Stimulated activated CD8-positive, alpha-beta memory T cell treated with anti-CD3 and anti-CD28 coated beads, Interleukin-4, amount 100 ng/mL, for 4 hours (primary cell): ENCODE results near the gene PTPRK.

Experiments
- DNase-seq, 2 donors: peaks; one replicate each; pipeline ENCODE4 v3.0.0-alpha.2; 2020; ENCODE audit warnings: low read depth in 2 of 2, low spot score in 1 of 2

PTPRK gene

DNA sequence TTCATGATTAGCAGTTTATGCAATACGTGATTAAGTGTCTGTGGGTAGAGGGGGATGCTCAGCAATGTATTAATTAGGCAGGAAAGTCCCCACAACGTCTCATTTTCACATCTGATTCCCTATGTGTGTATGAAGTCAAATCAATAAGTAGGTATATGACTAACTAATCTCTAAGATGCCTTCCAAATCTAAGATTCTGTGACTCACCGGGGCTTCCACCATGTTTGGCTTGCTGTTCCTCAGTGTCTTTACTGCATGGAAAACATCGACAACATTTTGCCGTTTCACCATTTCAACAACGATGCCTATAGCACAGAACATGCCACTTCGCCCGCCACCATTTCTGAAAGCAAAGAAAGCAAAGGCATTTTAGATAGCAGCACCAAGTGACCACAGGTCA, 547.6 kb downstream of the PTPRK start:
- DNase-seq = no peak

- DNase-seq = no peak
Measured at GRCh38 chr6:127971945-127972391, 548.4 kb downstream of the PTPRK start.

GRCh38 chr6:127971386-127971785, 549.0 kb downstream of the PTPRK start:
- DNase-seq = no peak

DNA sequence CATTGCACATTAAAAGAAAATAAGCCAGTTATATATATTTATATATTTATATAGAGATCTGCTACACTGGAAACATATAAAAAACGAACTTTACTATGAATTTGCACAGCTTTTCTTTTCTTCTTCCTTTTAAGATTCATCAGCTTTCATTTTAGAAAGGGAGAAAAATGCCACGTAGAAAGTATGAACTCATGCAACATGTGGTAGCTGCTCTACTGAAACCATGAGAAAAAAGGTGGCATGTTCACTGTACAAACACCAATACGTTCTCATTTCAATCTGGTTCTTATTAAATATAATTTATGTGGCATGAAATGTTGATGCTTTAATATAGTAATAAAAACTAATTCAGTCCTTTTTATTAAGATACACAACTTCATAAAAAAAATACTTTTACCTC, 550.7 kb downstream of the PTPRK start:
- DNase-seq = no peak

GRCh38 chr6:127968394-127968793, 552.0 kb downstream of the PTPRK start:
- no peak for DNase-seq

DNA sequence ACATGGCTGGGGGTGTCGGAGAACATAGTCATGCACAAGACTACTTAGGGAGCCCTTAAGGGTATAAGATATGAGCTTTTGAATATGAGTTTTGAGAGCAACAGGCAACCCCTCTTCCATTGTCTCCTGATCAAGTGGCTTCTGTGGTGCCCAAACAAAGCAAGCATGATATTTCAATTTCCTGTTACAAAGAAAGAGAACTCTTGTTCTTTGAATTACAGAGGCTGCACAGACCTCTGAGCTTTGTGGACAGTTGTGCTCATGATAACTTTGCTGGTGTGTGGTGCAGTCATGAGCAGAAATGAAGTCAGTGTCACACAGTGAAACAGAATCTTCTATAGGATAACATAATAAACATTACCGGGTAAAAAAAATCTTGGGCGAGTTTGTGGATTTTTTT, 552.7 kb downstream of the PTPRK start:
- DNase-seq = no peak

GRCh38 chr6:127966616-127967015, 553.8 kb downstream of the PTPRK start:
- DNase-seq = no peak

GRCh38 chr6:127963495-127963894, 556.9 kb downstream of the PTPRK start:
- DNase-seq = no peak

DNA sequence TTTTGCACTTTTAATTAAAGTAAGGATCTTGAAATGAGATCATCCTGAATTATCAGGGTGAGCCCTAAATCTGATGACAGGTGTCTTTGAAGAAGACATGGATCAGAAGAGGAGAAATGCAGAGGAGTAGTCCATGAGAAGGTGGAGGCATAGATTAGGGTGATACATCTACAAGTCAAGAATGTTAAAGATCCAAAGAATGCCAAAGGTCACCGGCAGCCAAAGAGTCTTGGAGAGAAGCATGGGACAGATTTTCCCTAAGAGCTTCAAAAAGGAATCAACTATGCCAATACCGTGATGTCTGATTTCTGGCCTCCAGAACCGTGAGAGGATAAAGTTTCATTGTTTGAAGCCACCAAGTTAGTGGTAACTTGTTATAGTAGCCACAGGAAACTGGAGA, 560.5 kb downstream of the PTPRK start:
- no peak for DNase-seq

DNA sequence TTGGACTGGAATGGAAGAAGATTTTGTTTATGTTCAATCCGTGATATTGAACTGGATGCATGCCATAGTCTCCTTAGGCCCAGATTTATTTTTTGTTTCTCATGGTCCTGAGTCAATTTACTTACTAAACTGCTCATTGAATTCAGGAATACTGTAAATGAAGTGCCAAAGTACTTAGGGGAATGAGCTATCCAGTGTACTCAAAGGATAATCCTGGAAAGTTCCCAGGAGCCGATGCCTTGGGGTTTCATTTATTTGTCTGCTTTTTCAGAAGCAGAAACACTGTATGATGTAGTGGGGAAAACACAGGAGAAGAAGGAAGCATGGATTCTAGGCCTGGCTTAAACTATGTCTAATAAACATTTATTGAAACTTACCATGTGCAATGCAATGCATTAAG, 563.4 kb downstream of the PTPRK start:
- DNase-seq = no peak

DNA sequence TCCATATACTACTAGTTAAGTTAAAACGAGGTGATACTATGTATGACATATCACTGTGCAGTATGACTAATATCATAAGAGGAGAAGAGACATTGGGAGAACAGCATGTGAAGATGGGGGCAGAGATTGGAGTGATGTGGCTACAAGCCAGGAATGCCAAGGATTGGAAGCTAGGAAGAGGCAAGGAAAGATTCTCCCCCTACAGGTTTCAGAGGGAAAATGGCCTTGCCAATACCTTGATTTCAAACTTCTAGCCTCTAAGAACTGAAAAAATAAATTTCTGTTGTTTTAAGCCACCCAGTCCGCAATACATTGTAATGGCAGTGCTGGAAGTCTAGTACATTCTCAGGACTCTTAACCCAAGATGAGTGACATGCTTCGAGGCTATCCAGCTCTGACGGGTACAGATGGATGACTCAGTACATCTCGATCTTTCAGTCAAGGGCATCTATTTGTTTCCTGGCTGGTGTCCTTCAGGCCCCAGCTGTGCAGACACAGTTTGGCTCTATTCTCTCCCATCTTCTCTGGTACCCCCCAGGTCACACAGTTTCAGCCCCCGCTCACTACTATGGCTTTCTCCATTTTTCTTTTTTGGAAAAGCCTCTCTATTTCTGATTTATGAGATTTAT, 564.0 kb downstream of the PTPRK start:
- DNase-seq = no peak

DNA sequence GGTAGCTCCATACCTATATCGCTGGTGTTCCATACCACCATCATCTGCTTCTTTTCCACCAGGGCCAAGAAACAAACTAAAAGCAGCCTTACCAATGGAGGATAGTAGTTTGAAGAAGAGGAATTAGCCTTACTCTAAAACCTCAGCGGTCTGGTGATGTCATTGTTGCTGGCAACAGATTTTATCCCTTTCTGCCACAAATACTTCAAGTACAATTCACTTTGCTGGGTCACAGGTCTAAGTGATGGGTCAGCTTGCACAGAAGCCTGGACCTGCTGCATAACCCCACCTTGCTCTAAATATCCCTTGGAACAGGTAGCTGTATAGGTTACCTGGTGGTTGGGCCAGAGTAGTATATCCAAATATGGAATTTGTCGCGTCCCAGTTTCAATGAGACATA, 566.3 kb downstream of the PTPRK start:
- no peak for DNase-seq

- DNase-seq = no peak
Measured at GRCh38 chr6:127952831-127953230, 567.6 kb downstream of the PTPRK start.

- no peak for DNase-seq
Measured at GRCh38 chr6:127952176-127952575, 568.2 kb downstream of the PTPRK start.

DNA sequence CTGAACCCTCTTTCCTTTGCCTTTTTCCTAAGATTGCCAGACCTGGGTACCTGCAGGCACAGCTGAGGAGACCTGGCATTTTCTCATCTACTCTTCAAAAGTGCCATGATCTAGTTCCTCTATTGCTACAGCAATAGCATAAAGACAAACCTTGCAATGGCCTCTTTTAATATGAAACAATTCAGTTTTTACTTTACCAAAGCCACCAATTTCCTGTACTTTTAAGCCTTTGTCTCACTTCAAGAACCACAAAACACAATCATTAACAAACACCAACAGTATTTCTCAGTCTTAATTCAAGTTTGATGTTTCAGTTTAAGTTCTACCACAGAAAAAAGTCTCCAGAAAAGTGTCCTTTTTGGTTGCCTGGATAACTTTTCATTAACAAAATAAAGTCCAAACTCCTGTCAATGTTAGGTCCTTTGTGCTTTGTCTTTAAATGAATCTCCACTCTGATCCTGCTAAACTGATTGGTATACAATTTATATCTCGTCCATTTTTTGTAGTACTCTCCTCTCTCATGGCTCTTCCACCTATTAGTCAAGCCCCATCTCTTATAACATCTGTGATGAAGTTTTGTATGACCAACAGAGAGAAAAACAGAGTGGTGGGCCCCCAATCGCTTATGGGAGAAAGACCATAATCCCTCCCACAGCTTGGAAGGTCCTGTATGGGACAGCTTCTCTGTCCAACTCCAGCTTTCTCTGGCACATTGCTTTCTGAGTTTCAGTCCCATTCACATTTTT, 569.1 kb downstream of the PTPRK start:
- no peak for DNase-seq

GRCh38 chr6:127950566-127951145, 569.7 kb downstream of the PTPRK start:
- DNase-seq = no peak

DNA sequence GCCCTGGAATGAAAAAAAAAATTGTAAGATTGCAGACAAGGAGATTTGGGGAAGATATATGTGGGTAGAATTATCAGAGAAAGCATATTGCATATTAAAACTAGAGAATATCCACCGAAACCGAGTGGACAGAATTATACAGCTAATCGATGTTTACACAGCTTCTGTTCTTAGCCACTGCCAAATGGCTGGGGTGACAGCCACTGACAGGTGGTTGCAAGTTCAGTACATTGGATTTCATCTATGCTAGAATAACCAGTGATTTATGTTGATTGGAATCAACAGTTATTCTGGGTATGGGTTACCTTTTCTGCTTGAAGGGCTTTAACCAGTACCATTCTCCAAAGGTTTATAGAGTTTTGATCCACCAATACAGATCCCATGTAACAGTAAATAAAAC, 571.1 kb downstream of the PTPRK start:
- no peak for DNase-seq

DNA sequence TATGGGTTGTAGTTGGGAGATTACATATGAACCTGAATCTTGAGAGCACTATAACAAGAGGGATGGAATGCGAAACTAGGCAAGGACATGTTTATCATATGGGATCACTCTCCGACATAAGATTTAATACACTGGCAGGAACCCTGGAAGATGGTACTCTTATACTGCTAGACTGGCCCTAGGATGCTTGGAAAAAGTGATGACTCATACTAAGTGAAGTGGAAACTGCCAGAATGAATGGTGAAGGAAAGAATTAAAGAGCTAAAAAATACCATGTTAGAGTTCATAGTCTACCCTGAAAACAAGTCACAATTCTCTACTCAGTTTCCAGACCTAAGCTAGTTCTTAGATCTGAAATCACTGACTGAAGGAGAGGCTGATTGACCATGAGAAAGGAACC, 574.0 kb downstream of the PTPRK start:
- no peak for DNase-seq

DNA sequence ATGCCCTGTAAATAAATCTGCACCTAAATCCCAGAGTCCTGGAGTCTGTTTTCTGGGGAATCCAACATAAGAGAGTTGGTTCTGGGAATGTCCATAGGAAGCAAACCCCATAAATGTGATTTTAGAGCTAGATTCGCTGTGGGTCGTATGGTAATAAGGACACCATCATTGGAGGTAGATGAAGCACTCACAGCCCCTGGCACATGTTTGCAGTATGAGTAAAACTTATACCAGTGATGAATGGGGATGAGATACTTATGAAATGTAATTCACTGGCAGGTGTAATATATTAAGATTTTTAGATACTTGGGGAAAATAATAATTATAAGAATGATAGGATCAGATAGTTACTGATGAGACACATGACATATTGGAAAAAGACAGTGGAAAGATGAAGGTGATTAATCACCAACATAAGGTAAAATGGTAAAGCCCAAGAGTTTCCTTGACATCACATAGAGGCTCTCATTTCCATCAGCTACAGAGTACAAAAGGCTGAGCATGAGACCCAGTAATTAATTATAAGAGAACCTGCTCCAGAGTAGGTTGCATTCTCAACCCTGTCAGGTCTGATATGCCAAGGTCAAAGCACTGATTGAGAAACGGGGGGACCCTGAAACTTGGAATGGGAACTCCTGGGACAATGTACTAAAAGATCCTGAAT, 574.8 kb downstream of the PTPRK start:
- no peak for DNase-seq

DNA sequence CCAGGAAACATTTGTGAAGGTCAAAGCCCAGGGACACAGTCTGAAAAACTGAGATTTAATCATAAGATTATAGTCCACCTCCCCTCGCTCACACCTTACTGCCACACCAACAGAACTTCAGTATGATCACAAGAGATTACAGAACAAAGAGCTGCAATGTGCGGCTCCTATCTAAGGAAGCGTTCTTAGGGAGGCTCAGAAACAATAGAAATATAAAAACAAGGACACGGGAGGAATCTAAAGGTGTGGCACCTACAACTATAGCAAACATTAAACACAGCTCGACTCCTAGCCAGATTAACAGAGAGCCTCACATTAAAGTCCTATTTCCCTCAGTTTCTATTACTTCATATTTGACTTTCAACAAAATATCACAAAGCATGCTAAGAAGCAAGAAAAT, 579.2 kb downstream of the PTPRK start:
- DNase-seq = no peak

DNA sequence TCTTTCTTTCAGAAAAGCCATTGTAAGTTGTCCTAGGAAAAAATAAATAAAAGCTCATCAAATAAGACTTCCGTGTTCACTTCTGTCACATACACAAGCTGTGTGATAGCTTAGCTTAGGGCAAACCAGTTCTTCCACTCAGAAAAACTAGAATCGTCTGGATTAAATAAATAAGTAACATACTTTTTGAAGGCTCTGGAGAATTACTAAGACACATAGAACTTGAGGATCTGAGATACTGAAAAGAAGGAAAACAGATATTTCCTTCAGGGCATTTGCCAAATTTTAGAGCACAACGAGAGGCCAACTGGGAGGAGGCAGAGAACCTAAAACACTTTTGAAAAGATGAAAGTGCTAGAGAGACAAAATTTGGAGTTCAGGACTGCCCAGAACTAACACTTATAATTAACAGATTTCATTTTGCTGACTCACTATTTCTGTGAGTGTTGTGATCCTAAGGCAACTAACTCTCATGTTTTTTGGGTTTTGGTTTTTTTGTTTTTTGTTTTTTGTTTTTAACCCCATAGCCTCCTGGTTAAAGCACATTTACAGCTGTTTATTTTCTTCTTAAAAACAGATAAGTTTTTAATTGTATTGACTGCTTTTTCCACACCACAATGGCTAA, 580.8 kb downstream of the PTPRK start:
- no peak for DNase-seq

DNA sequence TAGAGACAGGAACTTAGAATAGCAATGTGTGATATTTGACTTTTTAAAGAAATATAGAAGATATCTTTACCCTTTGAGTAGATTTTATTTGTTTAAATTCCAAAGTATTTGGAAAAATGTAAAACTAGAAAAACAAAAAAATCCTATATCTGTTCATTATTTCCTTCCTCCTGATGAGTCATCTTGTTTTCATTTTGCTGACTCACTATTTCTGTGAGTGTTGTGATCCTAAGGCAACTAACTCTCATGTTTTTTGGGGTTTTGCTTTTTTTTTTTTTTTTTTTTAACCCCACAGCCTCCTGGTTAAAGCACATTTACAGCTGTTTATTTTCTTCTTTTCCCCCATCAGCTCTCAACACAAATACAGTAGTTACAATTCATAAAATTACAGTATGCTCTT, 581.7 kb downstream of the PTPRK start:
- DNase-seq = no peak
